GM21825 (cell line): Measurements from ENCODE around the gene HERC2.
A peak's percentile ranks its signal among the peaks of the same experiment; 100 is the strongest.

Experiments
- ATAC-seq: cut with Tn5 transposase; IDR thresholded peaks from one replicate; pipeline ENCODE4 v1.9.1; 2021; ENCODE audit warnings: mild to moderate bottlenecking, moderate library complexity; ENCODE audit not compliant: unreplicated experiment

Gene HERC2

GRCh38 chr15:28099555-28100140, 222.3 kb downstream of the HERC2 start:
- ATAC-seq: no peak

DNA sequence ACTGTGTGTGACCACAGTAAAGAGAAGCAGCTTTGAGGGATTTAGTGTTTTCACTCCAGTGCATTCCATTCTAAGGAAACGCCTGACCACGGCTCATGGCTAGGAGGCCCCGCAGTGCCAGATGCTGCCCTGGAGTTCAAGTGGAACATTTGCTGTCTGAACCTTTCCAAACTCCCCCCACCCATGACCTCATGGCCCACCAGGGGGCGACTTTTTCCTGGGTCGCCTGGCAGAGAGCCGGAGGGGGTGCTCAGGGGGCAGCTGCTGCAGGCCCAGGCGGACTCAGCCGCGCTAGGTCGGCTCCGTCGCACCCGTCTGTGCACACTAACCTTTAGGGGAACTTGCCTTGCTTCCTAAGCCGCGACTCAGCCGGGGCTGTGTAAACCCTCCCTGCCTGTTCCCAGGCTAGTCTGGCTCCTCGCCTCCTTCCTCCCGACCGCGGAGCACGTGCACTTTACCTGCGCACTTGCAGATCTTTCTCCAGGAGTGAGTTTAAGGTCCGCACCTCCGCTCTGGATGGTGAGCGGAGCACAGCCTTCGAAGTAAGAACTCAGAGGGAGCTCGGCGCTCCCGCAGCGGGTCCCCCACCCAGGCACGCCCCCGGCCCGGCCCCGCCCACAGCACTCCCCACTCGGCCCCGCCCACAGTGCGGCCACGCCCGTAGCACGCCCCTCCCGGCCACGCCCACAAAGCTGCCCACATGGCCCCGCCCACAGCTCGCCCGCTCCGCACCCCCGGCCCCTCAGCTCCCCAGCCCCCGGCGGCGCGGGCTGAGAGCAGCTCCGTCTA, 223.0 kb downstream of the HERC2 start, which contains the start of gene OCA2:
Gene OCA2 (minus strand): TSS at position 550 of the 789 bp plus-strand sequence. CDS start 17,441 bp downstream, outside the sequence.
- no peak for ATAC-seq

DNA sequence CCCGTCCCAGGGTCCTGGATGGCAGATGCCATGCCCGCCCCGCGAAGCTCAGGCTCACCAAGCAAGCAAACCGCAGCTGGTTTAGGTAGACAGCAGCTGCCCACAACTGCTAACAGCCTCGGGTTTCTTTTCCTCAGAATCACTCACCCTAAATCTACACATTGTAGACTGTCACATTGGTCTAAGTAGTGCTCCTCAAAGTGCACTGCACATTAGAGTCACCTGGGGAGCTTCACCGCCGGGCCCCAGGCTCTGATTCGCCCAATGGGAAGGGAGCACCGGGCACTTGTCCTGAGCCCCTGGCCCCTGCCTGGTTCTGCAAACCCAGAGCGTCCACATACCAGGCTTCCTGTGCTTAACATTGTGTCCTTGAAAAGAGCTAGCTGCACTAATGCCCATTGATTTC, 223.6 kb downstream of the HERC2 start:
- ATAC-seq: no peak

GRCh38 chr15:28097656-28098359, 224.2 kb downstream of the HERC2 start:
- ATAC-seq: no peak

DNA sequence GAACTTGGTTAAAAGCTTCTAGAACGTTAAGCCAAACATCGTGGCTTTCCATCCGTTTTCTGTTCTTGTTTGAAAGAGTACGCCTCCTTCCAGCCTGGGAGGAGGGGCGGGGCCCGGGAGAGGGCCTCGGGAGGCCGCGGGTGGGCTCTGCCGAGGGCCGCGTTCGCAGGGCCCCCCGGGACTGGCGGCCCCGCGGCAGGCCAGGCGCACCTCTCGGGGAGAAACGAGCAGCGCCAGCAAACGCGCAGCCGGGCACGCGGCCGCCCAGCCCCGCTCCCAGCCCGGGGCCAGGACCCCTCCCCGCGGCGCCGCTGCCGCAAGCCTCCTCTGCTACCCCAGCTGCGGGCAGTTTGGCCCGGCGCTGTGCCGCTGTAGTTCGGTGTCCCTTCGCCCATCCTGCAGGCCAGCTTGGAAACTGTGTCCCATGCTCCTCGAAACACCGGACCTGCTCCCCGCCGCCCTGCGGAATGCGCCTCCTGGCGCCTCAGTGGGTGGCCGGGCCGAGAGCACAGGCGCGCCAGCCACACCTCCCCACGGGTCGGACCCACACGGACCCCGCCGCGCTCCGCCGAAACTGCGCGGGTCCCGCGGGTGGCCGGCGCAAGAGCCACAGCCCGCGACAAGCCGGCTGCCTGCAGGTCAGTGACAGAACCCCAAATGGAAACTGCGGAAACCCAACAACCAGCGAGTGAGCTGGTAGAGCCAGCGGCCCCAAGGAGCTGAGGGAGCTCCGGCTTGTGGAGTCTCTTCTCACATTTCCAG, 225.1 kb downstream of the HERC2 start:
- no peak for ATAC-seq

DNA sequence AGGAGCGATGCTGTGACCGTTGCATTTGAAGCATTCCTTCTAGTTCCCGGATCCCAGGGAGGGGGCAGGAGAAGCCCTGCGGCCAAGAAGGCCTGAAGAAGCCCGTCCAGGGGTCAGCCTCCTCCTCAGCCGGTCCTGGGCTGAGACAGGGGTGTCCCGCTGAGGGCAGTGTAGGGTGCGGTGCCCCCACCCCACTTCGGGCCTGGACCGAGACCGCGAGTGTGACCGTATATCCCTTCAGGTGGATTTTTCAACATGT, 225.6 kb downstream of the HERC2 start:
- peak; percentile 2 for ATAC-seq

DNA sequence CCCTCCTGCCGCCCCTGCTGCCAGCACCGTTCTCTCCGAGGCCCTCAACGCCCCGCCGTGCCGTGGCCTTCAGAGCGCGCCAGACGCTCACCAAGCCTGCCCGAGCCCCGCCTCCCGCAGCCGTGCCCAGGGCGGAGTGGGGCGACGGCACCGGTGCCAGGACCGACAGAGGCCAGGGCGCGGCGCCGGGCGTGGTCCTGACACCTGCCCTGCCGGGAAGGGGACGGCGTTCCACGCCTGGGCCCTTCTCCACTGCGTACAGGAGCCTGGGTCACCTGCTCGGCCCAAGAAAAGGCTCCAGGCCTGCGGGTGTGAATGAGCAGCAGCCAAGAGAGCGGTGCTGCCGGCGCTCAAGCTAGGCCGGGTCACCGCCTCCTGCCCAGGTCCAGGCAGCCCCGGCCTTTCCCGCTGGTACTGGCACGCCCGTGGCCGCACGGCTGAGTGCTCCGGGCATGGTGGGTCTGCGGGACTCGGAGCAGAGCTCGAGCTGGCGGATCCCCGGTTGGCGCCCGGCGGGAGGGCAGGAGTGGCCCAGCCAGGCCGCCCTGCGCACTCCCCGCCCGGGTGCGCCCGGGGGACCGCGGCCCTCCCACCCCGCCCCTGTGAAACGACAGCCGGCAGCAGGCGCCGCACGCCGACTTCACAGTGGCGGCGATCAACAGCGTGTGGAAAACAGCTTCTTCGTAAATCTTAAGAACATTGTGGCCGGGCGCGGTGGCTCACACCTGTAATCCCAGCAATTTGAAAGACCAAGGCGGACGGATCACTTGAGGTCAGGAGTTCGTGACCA, 227.1 kb downstream of the HERC2 start:
- ATAC-seq: no peak

- ATAC-seq: no peak
Measured at GRCh38 chr15:28093752-28094535, 228.0 kb downstream of the HERC2 start.

DNA sequence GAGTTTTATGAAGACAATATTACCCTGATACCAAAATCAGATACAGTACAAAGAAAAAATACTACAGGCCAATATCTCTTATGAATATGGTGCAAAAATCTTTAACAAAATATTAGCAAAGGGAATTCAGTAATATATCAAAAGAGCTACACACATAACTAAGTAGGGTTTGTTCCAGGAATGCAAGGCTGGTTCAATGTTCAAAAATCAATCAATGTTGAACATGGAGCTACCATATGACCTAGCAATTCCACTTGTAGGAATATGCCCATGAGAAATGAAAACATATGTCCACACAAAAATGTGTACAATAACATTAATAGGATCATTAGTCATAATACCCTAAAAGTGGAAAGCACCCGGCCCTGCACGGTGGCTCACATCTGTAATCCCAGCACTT, 230.7 kb downstream of the HERC2 start:
- ATAC-seq: no peak

DNA sequence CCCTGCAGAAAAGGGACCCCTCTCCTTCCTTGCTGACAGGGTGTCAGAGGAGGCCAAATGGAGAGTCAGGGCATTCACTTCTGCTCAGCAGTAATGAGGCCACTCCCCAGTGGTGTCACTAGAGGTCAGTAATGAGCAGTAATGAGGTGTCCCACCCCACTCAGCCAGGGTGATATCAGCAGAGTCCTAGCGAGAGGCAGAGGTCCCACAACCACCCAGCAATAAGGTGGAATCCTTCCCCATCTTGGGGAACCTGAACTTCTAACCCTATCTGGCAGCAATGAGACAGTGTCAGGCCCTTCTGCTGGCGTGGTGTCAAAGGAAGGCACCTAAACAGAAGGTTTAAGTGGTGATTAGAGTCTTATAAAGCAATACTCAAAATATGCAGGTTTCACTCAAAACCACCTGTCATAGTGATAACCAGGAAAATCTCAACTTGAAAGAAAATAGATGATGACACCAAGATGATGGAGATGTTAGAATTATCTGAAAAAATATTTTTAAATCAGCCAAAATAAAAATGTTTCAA, 235.7 kb downstream of the HERC2 start:
- peak; percentile 95 for ATAC-seq

- no peak for ATAC-seq
Measured at GRCh38 chr15:28085489-28086174, 236.3 kb downstream of the HERC2 start.

- no peak for ATAC-seq
Measured at GRCh38 chr15:28084547-28084946, 237.4 kb downstream of the HERC2 start.

- no peak for ATAC-seq
Measured at GRCh38 chr15:28082891-28083684, 238.9 kb downstream of the HERC2 start.

- no peak for ATAC-seq
Measured at GRCh38 chr15:28081594-28081993, 240.4 kb downstream of the HERC2 start.

DNA sequence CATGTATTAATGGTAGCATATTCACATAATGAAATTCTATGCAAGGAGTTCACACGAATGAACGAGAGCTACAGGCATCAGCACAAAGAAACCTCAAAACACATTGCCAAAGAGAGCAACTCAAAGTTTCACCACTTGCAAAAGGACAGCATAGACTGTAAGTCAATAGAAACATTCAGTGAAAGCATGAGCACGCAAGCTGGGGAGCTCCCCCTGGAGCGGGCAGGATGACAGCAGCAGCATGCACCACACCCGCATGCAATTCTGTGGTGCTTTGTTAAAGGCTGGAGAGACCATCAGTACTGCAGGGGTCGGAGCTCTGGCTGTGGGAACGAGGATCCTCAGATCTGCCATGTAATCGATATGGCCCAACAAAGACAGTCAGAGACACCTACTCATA, 241.6 kb downstream of the HERC2 start:
- ATAC-seq: no peak

- ATAC-seq: no peak
Measured at GRCh38 chr15:28079313-28079969, 242.5 kb downstream of the HERC2 start.

GRCh38 chr15:28078191-28078719, 243.7 kb downstream of the HERC2 start:
- no peak for ATAC-seq
